GM06990 (cell line): Measurements from ENCODE around the gene LBHD1.
"Not testable (repeated sequence)": the region's sequence is repeated elsewhere in the genome, so short reads cannot be mapped to it uniquely, and the experiment has no call there.

Experiments
- DNase-seq: peaks from one replicate; pipeline ENCODE4 v3.0.0-alpha.2; 2011; ENCODE audit not compliant: insufficient read length; ENCODE audit errors: extremely low read depth
- H3K27me3 ChIP-seq: replicated peaks from 2 replicates; pipeline ENCODE4 v1.6.0; 2011; ENCODE audit warnings: low read length; ENCODE audit not compliant: control insufficient read depth, insufficient read depth
- H3K36me3 ChIP-seq: 2 replicates; pipeline ENCODE4 v1.5.1; 2011; ENCODE audit warnings: low read length; ENCODE audit not compliant: control insufficient read depth, insufficient read depth
- H3K4me3 ChIP-seq: replicated peaks from 2 replicates; pipeline ENCODE4 v1.5.1; 2011; ENCODE audit warnings: low read depth, mild to moderate bottlenecking, control low read depth, low read length
- CTCF ChIP-seq: IDR thresholded peaks from 2 replicates; pipeline ENCODE4 v1.5.1; 2011; ENCODE audit warnings: low read length, control low read depth, mild to moderate bottlenecking, inconsistent platforms; ENCODE audit not compliant: insufficient read depth, poor library complexity, severe bottlenecking

LBHD1 gene

GRCh38 chr11:62678433-62678769, 6.3 kb upstream of the LBHD1 start:
- Histone ChIP-seq H3K36me3 (peaks cover 7% of the 10 kb centered on the region), H3K27me3 (no peaks in the 10 kb centered on the region), H3K4me3 (peak overlapping the region; percentile 95)
- no peak for TF ChIP-seq CTCF
- no peak for DNase-seq

GRCh38 chr11:62677714-62678113, 5.6 kb upstream of the LBHD1 start:
- Histone ChIP-seq H3K27me3 (no peaks in the 10 kb centered on the region), H3K36me3 (peaks cover 7% of the 10 kb centered on the region), H3K4me3 (peak overlapping the region; percentile 95)
- TF ChIP-seq CTCF, result no peak
- DNase-seq, result no peak

GRCh38 chr11:62677156-62677555, 5.1 kb upstream of the LBHD1 start:
- no peak overlapping the region for H3K4me3 ChIP-seq
- H3K27me3 ChIP-seq, result no peaks in the 10 kb centered on the region
- no peak for TF ChIP-seq CTCF
- H3K36me3 ChIP-seq, result peaks cover 7% of the 10 kb centered on the region
- no peak for DNase-seq

GRCh38 chr11:62676698-62677097, 4.6 kb upstream of the LBHD1 start:
- peaks cover 7% of the 10 kb centered on the region for H3K36me3 ChIP-seq
- no peak for DNase-seq
- no peaks in the 10 kb centered on the region for H3K27me3 ChIP-seq
- H3K4me3 ChIP-seq, result no peak overlapping the region
- no peak for TF ChIP-seq CTCF

GRCh38 chr11:62675415-62675814, 3.3 kb upstream of the LBHD1 start:
- H3K36me3 ChIP-seq, DNase-seq: not testable (repeated sequence)

GRCh38 chr11:62673196-62673525, 1.1 kb upstream of the LBHD1 start:
- TF ChIP-seq CTCF, result no peak
- Histone ChIP-seq H3K36me3 (peaks cover 7% of the 10 kb centered on the region), H3K27me3 (no peaks in the 10 kb centered on the region), H3K4me3 (no peak overlapping the region)
- DNase-seq, result no peak

More at GRCh38 chr11:62675415-62675814, 3.3 kb upstream of the LBHD1 start:
- not testable (repeated sequence) for H3K27me3 ChIP-seq, H3K4me3 ChIP-seq
